HG02623 (cell line): Measurements from ENCODE around the gene POU2F1.

Experiments used
- ATAC-seq: cut with Tn5 transposase; IDR thresholded peaks from one replicate; pipeline ENCODE4 v1.9.1; 2021; ENCODE audit warnings: moderate library complexity; ENCODE audit not compliant: unreplicated experiment

Gene POU2F1

GRCh38 chr1:167359295-167359694 is 138.6 kb downstream of the POU2F1 start:
- ATAC-seq = no peak

GRCh38 chr1:167360120-167360519 is 139.4 kb downstream of the POU2F1 start:
- ATAC-seq = no peak

- no peak for ATAC-seq
These were observed 142.0 kb downstream of the POU2F1 start for GRCh38 chr1:167362638-167363037.

GRCh38 chr1:167364826-167365225 is 144.1 kb downstream of the POU2F1 start:
- ATAC-seq = no peak

- ATAC-seq = no peak
These were observed 144.7 kb downstream of the POU2F1 start for GRCh38 chr1:167365360-167365759.

GRCh38 chr1:167367705-167368104 is 147.0 kb downstream of the POU2F1 start:
- no peak for ATAC-seq

GRCh38 chr1:167369175-167369574 is 148.5 kb downstream of the POU2F1 start:
- no peak for ATAC-seq

- no peak for ATAC-seq
These were observed 149.2 kb downstream of the POU2F1 start for GRCh38 chr1:167369933-167370332.

- ATAC-seq = no peak
These were observed 150.3 kb downstream of the POU2F1 start for GRCh38 chr1:167371030-167371429.

GRCh38 chr1:167373398-167373797 is 152.7 kb downstream of the POU2F1 start:
- ATAC-seq = no peak

GRCh38 chr1:167373986-167374385 is 153.3 kb downstream of the POU2F1 start:
- no peak for ATAC-seq

- ATAC-seq = no peak
These were observed 155.3 kb downstream of the POU2F1 start for GRCh38 chr1:167375949-167376348.

- no peak for ATAC-seq
These were observed 166.7 kb downstream of the POU2F1 start for GRCh38 chr1:167387251-167387910.

- no peak for ATAC-seq
These were observed 168.3 kb downstream of the POU2F1 start for GRCh38 chr1:167388976-167389375.

GRCh38 chr1:167392200-167392696 is 171.6 kb downstream of the POU2F1 start:
- ATAC-seq = no peak

- ATAC-seq = no peak
These were observed 179.8 kb downstream of the POU2F1 start for GRCh38 chr1:167400359-167400953.

- ATAC-seq = no peak
These were observed 180.7 kb downstream of the POU2F1 start for GRCh38 chr1:167401260-167401873.

GRCh38 chr1:167404161-167404888 is 183.6 kb downstream of the POU2F1 start:
- no peak for ATAC-seq

GRCh38 chr1:167404908-167405307 is 184.2 kb downstream of the POU2F1 start:
- ATAC-seq = no peak

- ATAC-seq = no peak
These were observed 187.7 kb downstream of the POU2F1 start for GRCh38 chr1:167408355-167408754.

GRCh38 chr1:167409183-167409582 is 188.5 kb downstream of the POU2F1 start:
- no peak for ATAC-seq

- no peak for ATAC-seq
These were observed 191.4 kb downstream of the POU2F1 start for GRCh38 chr1:167412072-167412471.
